ENCODE results near the gene PJA2.

GRCh38 chr5:109299557-109299956, 110.2 kb downstream of the PJA2 start:
- TF ChIP-seq, protein P1, sequence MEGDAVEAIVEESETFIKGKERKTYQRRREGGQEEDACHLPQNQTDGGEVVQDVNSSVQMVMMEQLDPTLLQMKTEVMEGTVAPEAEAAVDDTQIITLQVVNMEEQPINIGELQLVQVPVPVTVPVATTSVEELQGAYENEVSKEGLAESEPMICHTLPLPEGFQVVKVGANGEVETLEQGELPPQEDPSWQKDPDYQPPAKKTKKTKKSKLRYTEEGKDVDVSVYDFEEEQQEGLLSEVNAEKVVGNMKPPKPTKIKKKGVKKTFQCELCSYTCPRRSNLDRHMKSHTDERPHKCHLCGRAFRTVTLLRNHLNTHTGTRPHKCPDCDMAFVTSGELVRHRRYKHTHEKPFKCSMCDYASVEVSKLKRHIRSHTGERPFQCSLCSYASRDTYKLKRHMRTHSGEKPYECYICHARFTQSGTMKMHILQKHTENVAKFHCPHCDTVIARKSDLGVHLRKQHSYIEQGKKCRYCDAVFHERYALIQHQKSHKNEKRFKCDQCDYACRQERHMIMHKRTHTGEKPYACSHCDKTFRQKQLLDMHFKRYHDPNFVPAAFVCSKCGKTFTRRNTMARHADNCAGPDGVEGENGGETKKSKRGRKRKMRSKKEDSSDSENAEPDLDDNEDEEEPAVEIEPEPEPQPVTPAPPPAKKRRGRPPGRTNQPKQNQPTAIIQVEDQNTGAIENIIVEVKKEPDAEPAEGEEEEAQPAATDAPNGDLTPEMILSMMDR (IDR thresholded peaks at IDR 0.05) = no peak
- no peak for TF ChIP-seq POLR2A (IDR thresholded peaks at IDR 0.05)
